ENCODE measurements around the gene TOMM5. TPM values are rescaled to one million over a fixed set of nuclear protein-coding genes. Genes with fewer than 3 reads are reported as not detected.
A peak's percentile ranks its signal among the peaks of the same experiment; 100 is the strongest.

Gene TOMM5
- total RNA-seq, 1 donor from 2014 or later: 201 TPM

DNA sequence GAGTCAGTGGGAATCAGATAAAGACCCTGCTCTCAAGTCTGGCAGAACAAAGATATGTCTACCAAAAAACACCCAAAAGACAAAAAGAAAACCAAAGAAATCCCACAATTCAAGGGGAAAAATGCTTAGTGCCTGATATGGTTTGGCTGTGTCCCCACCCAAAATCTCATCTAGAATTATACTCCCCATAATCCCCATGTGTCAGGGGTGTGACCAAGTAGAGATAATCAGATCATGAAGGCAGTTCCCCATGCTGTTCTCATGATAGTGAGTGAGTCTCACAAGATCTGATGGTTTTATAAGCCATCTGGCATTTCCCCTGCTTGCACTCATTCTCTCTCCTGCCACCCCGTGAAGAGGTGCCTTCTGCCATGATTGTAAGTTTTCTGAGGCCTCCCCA, 29.6 kb downstream of the TOMM5 start:
- H2AFZ ChIP-seq (replicated peaks): no peak overlapping the region
- Mint-ChIP-seq H3K27ac (no peak overlapping the region), H3K36me3 (peaks cover 50% of the 10 kb centered on the region), H3K4me3 (no peak overlapping the region), H3K9me3 (peaks cover 34% of the 10 kb centered on the region), H3K27me3 (ENCODE audit: insufficient read depth, low read depth) (peaks cover 3% of the 10 kb centered on the region), H3K4me1 (peaks cover 4% of the 10 kb centered on the region)
- H3F3A ChIP-seq (ENCODE audit: low read depth): no peaks in the 10 kb centered on the region
- H3K36me3 ChIP-seq: no peaks in the 10 kb centered on the region
- peaks cover 50% of the 10 kb centered on the region for H3K79me2 ChIP-seq (ENCODE audit: low read depth)
- H3K27ac ChIP-seq: no peak overlapping the region
- H3K27me3 ChIP-seq: no peaks in the 10 kb centered on the region
- TF ChIP-seq, protein P1, sequence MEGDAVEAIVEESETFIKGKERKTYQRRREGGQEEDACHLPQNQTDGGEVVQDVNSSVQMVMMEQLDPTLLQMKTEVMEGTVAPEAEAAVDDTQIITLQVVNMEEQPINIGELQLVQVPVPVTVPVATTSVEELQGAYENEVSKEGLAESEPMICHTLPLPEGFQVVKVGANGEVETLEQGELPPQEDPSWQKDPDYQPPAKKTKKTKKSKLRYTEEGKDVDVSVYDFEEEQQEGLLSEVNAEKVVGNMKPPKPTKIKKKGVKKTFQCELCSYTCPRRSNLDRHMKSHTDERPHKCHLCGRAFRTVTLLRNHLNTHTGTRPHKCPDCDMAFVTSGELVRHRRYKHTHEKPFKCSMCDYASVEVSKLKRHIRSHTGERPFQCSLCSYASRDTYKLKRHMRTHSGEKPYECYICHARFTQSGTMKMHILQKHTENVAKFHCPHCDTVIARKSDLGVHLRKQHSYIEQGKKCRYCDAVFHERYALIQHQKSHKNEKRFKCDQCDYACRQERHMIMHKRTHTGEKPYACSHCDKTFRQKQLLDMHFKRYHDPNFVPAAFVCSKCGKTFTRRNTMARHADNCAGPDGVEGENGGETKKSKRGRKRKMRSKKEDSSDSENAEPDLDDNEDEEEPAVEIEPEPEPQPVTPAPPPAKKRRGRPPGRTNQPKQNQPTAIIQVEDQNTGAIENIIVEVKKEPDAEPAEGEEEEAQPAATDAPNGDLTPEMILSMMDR (IDR thresholded peaks at IDR 0.05): no peak
- TF ChIP-seq EZH2 (IDR thresholded peaks at IDR 0.05): no peak
- no peak for TF ChIP-seq EZH2phosphoT487 (IDR thresholded peaks at IDR 0.05)
- no peaks in the 10 kb centered on the region for H3K4me1 ChIP-seq
- no peak overlapping the region for H3K9ac ChIP-seq
- H3K4me2 ChIP-seq: no peak overlapping the region
- H3K4me3 ChIP-seq: no peak overlapping the region
- DNase-seq (ENCODE audit: low spot score): no peak
- H4K20me1 ChIP-seq (ENCODE audit: low read depth): peaks cover 8% of the 10 kb centered on the region
- no peaks in the 10 kb centered on the region for H3K9me3 ChIP-seq (ENCODE audit: low read depth)

DNA sequence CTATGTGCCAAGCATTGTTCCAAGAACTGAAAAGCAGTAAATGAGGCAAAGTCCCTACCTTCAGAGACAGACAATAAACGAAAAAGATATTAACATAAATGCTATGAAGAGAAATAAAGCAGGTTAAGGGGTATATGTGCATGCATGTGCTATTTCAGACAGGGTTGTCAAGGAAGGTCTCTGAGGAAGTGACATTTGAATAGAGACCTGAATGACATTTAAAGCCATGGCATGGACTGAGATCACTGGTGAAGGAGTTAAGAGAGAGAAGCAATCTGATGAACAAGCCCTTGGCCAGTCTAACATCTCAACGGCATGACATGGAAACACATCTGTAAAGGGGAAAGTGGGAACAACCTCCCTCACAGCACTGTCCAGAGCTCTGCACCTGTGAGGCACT, 30.7 kb downstream of the TOMM5 start:
- H3K4me3 Mint-ChIP-seq: no peak overlapping the region
- H3K27ac Mint-ChIP-seq: no peak overlapping the region
- Histone ChIP-seq H3K4me2 (no peak overlapping the region), H3F3A (ENCODE audit: low read depth) (no peaks in the 10 kb centered on the region), H3K36me3 (no peaks in the 10 kb centered on the region), H3K4me3 (no peak overlapping the region), H3K27ac (no peak overlapping the region), H3K79me2 (ENCODE audit: low read depth) (peaks cover 43% of the 10 kb centered on the region), H4K20me1 (ENCODE audit: low read depth) (peaks cover 6% of the 10 kb centered on the region), H3K27me3 (no peaks in the 10 kb centered on the region), H3K9ac (no peak overlapping the region), H3K9me3 (ENCODE audit: low read depth) (no peaks in the 10 kb centered on the region), H2AFZ (replicated peaks) (no peak overlapping the region), H3K4me1 (no peaks in the 10 kb centered on the region)
- peaks cover 3% of the 10 kb centered on the region for H3K27me3 Mint-ChIP-seq (ENCODE audit: insufficient read depth, low read depth)
- TF ChIP-seq, protein P1 (IDR thresholded peaks at IDR 0.05): no peak
- TF ChIP-seq EZH2phosphoT487 (IDR thresholded peaks at IDR 0.05): no peak
- TF ChIP-seq EZH2 (IDR thresholded peaks at IDR 0.05): no peak
- peaks cover 4% of the 10 kb centered on the region for H3K4me1 Mint-ChIP-seq
- H3K9me3 Mint-ChIP-seq: peaks cover 36% of the 10 kb centered on the region
- H3K36me3 Mint-ChIP-seq: peaks cover 59% of the 10 kb centered on the region
- no peak for DNase-seq (ENCODE audit: low spot score)

GRCh38 chr9:37559855-37560592, 32.4 kb downstream of the TOMM5 start:
- peaks cover 3% of the 10 kb centered on the region for H3K27me3 Mint-ChIP-seq (ENCODE audit: insufficient read depth, low read depth)
- H3K4me3 Mint-ChIP-seq: no peak overlapping the region
- DNase-seq (ENCODE audit: low spot score): no peak

More at GRCh38 chr9:37559855-37560592, 32.4 kb downstream of the TOMM5 start:
- no peak overlapping the region for H3K9ac ChIP-seq
- TF ChIP-seq, protein P1 (IDR thresholded peaks at IDR 0.05): no peak
- no peak for TF ChIP-seq EZH2 (IDR thresholded peaks at IDR 0.05)
- no peak for TF ChIP-seq EZH2phosphoT487 (IDR thresholded peaks at IDR 0.05)
- Mint-ChIP-seq H3K36me3 (peaks cover 63% of the 10 kb centered on the region), H3K9me3 (peaks cover 26% of the 10 kb centered on the region), H3K4me1 (peaks cover 4% of the 10 kb centered on the region), H3K27ac (peak overlapping the region; percentile 25)
- peaks cover 4% of the 10 kb centered on the region for H4K20me1 ChIP-seq (ENCODE audit: low read depth)
- H3K27ac ChIP-seq: no peak overlapping the region
- H2AFZ ChIP-seq (replicated peaks): no peak overlapping the region
- H3F3A ChIP-seq (ENCODE audit: low read depth): no peaks in the 10 kb centered on the region
- no peaks in the 10 kb centered on the region for H3K27me3 ChIP-seq
- H3K9me3 ChIP-seq (ENCODE audit: low read depth): no peaks in the 10 kb centered on the region
- no peak overlapping the region for H3K4me3 ChIP-seq
- H3K4me2 ChIP-seq: no peak overlapping the region
- H3K36me3 ChIP-seq: no peaks in the 10 kb centered on the region
- H3K4me1 ChIP-seq: no peaks in the 10 kb centered on the region
- H3K79me2 ChIP-seq (ENCODE audit: low read depth): peaks cover 35% of the 10 kb centered on the region

All from neural progenitor cell (in vitro differentiated cells).